Stimulated activated CD8-positive, alpha-beta memory T cell treated with anti-CD3 and anti-CD28 coated beads, Interleukin-15, amount 100 ng/mL, for 1 hour (primary cell): ENCODE measurements around the gene CELF6.

Experiments
- DNase-seq: peaks from one replicate; pipeline ENCODE4 v3.0.0-alpha.2; 2020; ENCODE audit warnings: low read depth

CELF6 gene

GRCh38 chr15:72319985-72320671 lies at the start of gene CELF6:
TSS of gene CELF6 (minus strand) at chr15:72320157. CDS start at chr15:72319874, 283 bp downstream.
- peak; percentile 38 for DNase-seq

- no peak for DNase-seq
These were observed 48.9 kb upstream of the CELF6 start for GRCh38 chr15:72368899-72369298.

GRCh38 chr15:72368325-72368724 lies 48.4 kb upstream of the CELF6 start:
- no peak for DNase-seq

- no peak for DNase-seq
These were observed 45.9 kb upstream of the CELF6 start for GRCh38 chr15:72365844-72366243.

GRCh38 chr15:72361176-72361575 lies 41.2 kb upstream of the CELF6 start:
- no peak for DNase-seq

- no peak for DNase-seq
These were observed 38.8 kb upstream of the CELF6 start for GRCh38 chr15:72358650-72359171.

GRCh38 chr15:72358121-72358520 lies 38.2 kb upstream of the CELF6 start:
- DNase-seq = no peak

- no peak for DNase-seq
These were observed 34.5 kb upstream of the CELF6 start for GRCh38 chr15:72354496-72354895.

GRCh38 chr15:72353266-72353665 lies 33.3 kb upstream of the CELF6 start:
- no peak for DNase-seq

GRCh38 chr15:72345806-72346205 lies 25.8 kb upstream of the CELF6 start:
- no peak for DNase-seq

- DNase-seq = no peak
These were observed 25.3 kb upstream of the CELF6 start for GRCh38 chr15:72345280-72345679.

- DNase-seq = no peak
These were observed 24.6 kb upstream of the CELF6 start for GRCh38 chr15:72344602-72345001.

- no peak for DNase-seq
These were observed 22.4 kb upstream of the CELF6 start for GRCh38 chr15:72342385-72342784.

- DNase-seq = no peak
These were observed 21.4 kb upstream of the CELF6 start for GRCh38 chr15:72341361-72341760.

GRCh38 chr15:72340366-72340765 lies 20.4 kb upstream of the CELF6 start:
- DNase-seq = no peak

- no peak for DNase-seq
These were observed 19.8 kb upstream of the CELF6 start for GRCh38 chr15:72339777-72340177.

- DNase-seq = no peak
These were observed 18.8 kb upstream of the CELF6 start for GRCh38 chr15:72338617-72339321.

GRCh38 chr15:72338148-72338547 lies 18.2 kb upstream of the CELF6 start:
- no peak for DNase-seq

GRCh38 chr15:72334842-72335241 lies 14.9 kb upstream of the CELF6 start:
- no peak for DNase-seq

GRCh38 chr15:72331021-72331420 lies 11.1 kb upstream of the CELF6 start:
- DNase-seq = no peak

- no peak for DNase-seq
These were observed 3.8 kb upstream of the CELF6 start for GRCh38 chr15:72323752-72324151.

- no peak for DNase-seq
These were observed 485 bp downstream of the CELF6 start for GRCh38 chr15:72319360-72319984.

- no peak for DNase-seq
These were observed 1.5 kb downstream of the CELF6 start for GRCh38 chr15:72318408-72318942.
